IPS-18a (cell line): Measurements from ENCODE around the gene LFNG.

Source experiments
- H3K27ac ChIP-seq: one replicate; pipeline ENCODE4 v1.5.1; 2013; ENCODE audit warnings: low read length
- H3K27me3 ChIP-seq: one replicate; pipeline ENCODE4 v1.6.1; 2013; ENCODE audit warnings: mild to moderate bottlenecking, low read length; ENCODE audit not compliant: control insufficient read depth, insufficient read depth
- H3K36me3 ChIP-seq: one replicate; pipeline ENCODE4 v1.6.1; 2013; ENCODE audit warnings: low read depth, low read length; ENCODE audit not compliant: control insufficient read depth
- H3K4me1 ChIP-seq: one replicate; pipeline ENCODE4 v1.6.1; 2013; ENCODE audit warnings: low read depth, low read length; ENCODE audit not compliant: control insufficient read depth
- H3K4me3 ChIP-seq: one replicate; pipeline ENCODE4 v1.5.1; 2013; ENCODE audit warnings: low read length
- H3K9ac ChIP-seq: one replicate; pipeline ENCODE4 v1.6.1; 2013; ENCODE audit warnings: mild to moderate bottlenecking, low read length, moderate library complexity
- H3K9me3 ChIP-seq: one replicate; pipeline ENCODE4 v1.6.1; 2013; ENCODE audit warnings: low read depth, low read length; ENCODE audit not compliant: control insufficient read depth

Gene LFNG

DNA sequence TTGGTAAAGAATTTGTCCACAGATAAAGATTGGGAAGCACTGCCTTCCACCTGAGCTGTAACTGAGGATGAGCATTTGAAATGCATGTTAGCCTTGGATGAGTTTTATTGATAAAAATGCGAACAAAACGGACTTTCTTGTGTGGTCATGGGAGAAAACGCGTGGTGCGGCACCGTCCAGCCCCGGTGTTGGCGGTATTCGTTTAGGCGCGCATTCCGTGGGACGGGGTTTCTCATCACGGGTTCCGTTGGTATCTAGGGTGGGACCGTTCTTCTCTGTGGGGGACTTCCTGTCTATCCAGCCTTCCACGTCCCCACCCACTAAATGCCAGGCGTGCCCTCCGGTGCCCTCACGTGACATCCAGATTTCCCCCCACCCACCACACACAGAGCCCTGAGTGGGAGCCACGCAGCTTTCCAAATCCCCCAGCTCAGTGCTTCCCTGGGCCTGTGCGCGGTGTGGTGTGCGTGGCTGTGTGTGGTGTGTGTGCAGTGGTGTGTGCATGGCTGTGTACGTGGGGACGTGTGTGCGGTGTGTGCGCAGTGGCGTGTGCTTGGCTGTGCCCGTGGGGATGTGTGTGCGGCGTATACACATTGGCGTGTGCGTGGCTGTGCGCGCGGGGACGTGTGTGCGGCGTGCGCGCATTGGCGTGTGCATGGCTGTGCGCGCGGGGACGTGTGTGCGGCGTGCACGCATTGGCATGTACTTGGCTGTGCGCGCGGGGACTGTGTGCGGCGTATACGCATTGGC lies 57.3 kb downstream of the LFNG start:
- Histone ChIP-seq H3K27ac (no peak overlapping the region), H3K4me3 (no peak overlapping the region), H3K27me3 (no peaks in the 10 kb centered on the region), H3K9me3 (no peaks in the 10 kb centered on the region), H3K4me1 (no peaks in the 10 kb centered on the region), H3K36me3 (no peaks in the 10 kb centered on the region), H3K9ac (no peak overlapping the region)
